Stimulated activated CD8-positive, alpha-beta memory T cell treated with anti-CD3 and anti-CD28 coated beads, Interleukin-4, amount 100 ng/mL, for 48 hours (primary cell): Measurements from ENCODE around the gene SYT15B.
"Not testable (repeated sequence)": the region's sequence is repeated elsewhere in the genome, so short reads cannot be mapped to it uniquely, and the experiment has no call there.

ENCODE experiments used
- DNase-seq: peaks from one replicate; pipeline ENCODE4 v3.0.0-alpha.2; 2020

Gene SYT15B

DNA sequence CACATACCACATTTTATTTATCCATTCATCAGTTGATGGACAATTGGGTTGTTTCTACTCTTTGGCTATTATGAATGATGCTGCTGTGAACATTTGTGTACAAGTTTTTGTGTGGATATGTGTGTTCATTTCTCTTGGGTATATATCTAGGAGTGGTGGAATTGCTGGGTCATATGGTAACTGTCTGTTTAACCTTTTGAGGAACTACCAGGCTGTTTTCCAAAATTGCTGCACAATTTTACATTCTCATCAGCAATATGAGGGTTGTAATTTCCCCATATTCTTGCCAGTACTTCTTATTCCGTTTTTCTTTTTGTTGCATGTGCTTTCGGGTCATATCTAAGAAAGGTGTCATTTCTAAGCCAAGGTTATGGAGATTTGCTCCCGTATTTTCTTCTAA lies 38.3 kb downstream of the SYT15B start:
- DNase-seq, result not testable (repeated sequence)

DNA sequence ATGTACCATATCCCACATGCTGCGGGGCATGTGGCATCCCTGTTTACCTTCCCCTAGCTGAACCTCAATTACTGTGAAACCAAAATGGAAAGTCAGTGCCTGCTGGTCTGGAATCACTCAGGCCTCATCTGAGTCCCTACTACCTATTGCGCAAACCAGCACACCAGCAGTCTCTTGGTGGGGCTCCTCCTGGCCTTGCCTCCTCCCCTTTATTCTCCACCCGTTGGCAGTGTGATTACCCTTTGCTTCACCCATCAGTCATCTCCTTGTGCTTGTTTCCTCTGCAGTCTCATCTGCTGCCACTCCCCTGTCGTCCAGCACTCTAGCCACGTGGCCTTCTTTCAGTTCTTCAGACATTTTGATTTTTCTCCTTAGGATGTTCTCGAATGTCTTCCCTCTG lies 39.3 kb downstream of the SYT15B start:
- DNase-seq, result not testable (repeated sequence)

DNA sequence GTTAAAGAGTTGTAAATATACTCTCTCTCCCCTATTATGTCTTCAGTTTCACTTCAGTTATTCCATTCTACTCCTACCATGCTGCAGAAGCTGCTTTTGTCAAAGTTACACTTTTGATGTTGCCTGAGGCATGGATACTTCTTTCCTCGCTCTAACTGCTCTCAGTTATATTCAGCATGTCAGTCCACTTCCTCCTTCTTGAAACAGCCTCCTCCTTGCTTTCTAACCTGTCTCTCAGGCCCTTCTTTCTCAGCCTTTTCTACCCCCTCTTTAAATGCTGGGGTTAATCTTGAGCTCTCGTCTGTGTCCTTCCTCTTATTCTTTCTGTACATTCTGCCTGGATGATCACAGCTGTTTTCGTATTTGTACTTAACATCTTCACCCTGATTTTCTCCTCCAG lies 40.0 kb downstream of the SYT15B start:
- not testable (repeated sequence) for DNase-seq

DNA sequence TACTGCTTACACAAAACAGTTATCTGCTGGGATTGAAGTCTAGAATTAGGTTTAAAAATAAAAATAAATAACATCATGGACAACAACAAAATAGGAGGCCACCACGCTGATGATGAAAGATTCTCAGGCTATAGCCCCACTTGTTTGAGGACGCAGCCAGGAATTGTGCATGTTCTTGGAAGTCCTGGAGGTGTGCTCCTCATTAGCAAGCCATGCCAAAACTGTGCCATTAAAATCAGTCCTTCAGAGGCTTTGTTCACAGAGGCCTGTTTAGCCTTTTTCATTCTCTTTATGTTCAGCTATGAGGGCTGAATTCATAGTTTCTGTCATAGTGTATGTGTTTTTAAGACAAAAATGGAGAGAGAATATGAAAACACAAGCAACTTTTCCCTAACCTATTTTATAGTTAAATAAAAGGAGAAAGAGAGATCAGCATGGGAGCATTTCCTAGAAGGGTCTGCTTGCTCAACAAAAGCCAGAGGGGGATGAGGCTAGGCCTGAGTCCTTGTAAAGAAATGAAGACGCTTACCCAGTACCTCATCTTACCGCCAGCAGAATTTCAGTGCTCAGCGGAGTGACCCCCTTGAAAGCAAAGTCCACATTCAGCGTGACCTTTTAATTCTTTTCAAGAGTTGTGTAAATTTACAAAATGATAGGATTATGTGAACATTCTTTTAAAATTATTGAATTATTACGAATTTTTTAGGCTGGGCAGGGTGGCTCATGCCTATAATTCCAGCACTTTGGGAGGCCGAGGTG lies 46.2 kb downstream of the SYT15B start:
- not testable (repeated sequence) for DNase-seq
